DOHH2 (cell line): Measurements from ENCODE around the gene CSNK2A2.

Experiments
- H3F3A ChIP-seq: fragments of 200-600 bp; sonication (generic), shearing (Covaris generic); 2 replicates; pipeline ENCODE4 v1.6.0; 2016; ENCODE audit warnings: antibody characterized with exemption, mild to moderate bottlenecking; ENCODE audit not compliant: control insufficient read depth, insufficient read depth
- H3K27ac ChIP-seq: fragments of 200-600 bp; sonication (generic); 2 replicates; pipeline ENCODE4 v1.5.1; 2014; ENCODE audit warnings: low read depth, mild to moderate bottlenecking, low read length, moderate library complexity
- H3K27me3 ChIP-seq: fragments of 200-600 bp; sonication (generic); 2 replicates; pipeline ENCODE4 v1.6.1; 2014; ENCODE audit warnings: mild to moderate bottlenecking, low read length, mixed read lengths; ENCODE audit not compliant: control insufficient read depth
- H3K36me3 ChIP-seq: fragments of 200-600 bp; sonication (generic); 2 replicates; pipeline ENCODE4 v1.6.1; 2014; ENCODE audit warnings: mild to moderate bottlenecking, low read length, moderate library complexity, mixed read lengths; ENCODE audit not compliant: control insufficient read depth
- H3K4me1 ChIP-seq: fragments of 200-600 bp; sonication (generic); 2 replicates; pipeline ENCODE4 v1.6.1; 2014; ENCODE audit warnings: mild to moderate bottlenecking, low read length, mixed read lengths; ENCODE audit not compliant: control insufficient read depth
- H3K4me2 ChIP-seq: fragments of 200-600 bp; sonication (generic); 2 replicates; pipeline ENCODE4 v1.6.0; 2014; ENCODE audit warnings: mild to moderate bottlenecking, low read length, moderate library complexity
- H3K4me3 ChIP-seq: fragments of 200-600 bp; sonication (generic); 2 replicates; pipeline ENCODE4 v1.5.1; 2014; ENCODE audit warnings: mild to moderate bottlenecking, low read length, mixed read lengths
- H3K79me2 ChIP-seq: fragments of 200-600 bp; sonication (generic); 2 replicates; pipeline ENCODE4 v1.6.1; 2014; ENCODE audit warnings: mild to moderate bottlenecking, low read length, mixed read lengths; ENCODE audit not compliant: control insufficient read depth
- H3K9me2 ChIP-seq: fragments of 200-600 bp; sonication (generic); replicated peaks from 2 replicates; pipeline ENCODE4 v1.6.1; 2014; ENCODE audit warnings: mild to moderate bottlenecking, low read length, mixed read lengths; ENCODE audit not compliant: control insufficient read depth
- H3K9me3 ChIP-seq: fragments of 200-600 bp; sonication (generic); 2 replicates; pipeline ENCODE4 v1.6.1; 2014; ENCODE audit warnings: antibody characterized with exemption, low read length, mixed read lengths; ENCODE audit not compliant: control insufficient read depth, insufficient read depth
- H4K20me1 ChIP-seq: fragments of 200-600 bp; sonication (generic); 2 replicates; pipeline ENCODE4 v1.6.0; 2014; ENCODE audit warnings: low read depth, mild to moderate bottlenecking, antibody characterized with exemption, low read length, moderate library complexity; ENCODE audit not compliant: control insufficient read depth, insufficient read depth
- EZH2phosphoT487 ChIP-seq: fragments of 200-600 bp; sonication (generic); IDR thresholded peaks from 2 replicates; pipeline ENCODE4 v1.6.1; 2017; ENCODE audit warnings: borderline replicate concordance, mild to moderate bottlenecking, antibody characterized with exemption, low read length, moderate library complexity, mixed read lengths
- TF ChIP-seq, protein P1 (sequence below): fragments of 200-600 bp; sonication (generic); IDR thresholded peaks from one replicate; pipeline ENCODE4 v1.5.1; 2014; ENCODE audit warnings: antibody characterized with exemption, mild to moderate bottlenecking, low read depth, low read length; ENCODE audit not compliant: poor library complexity, severe bottlenecking

CSNK2A2 gene

DNA sequence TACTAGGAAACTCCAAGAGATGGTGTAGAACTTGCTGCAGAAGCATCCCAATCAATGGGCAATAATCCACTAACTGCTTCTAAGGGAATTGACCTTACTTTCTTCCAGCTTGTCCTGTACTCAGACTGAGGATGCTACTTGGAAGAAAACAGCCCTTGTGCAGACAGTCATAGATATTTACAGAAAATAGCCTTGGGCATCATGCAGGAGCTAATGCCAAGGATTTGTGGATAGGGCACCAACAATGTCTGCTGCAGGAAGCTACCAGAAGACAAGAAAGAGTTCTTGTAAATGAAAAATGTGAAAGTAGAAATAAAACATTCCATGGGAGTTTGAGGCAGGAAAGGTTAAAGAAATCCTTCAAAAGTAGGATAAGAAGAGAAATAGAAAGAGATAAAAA, 21.5 kb upstream of the CSNK2A2 start:
- Histone ChIP-seq H4K20me1 (no peaks in the 10 kb centered on the region), H3K27ac (no peak overlapping the region), H3F3A (no peaks in the 10 kb centered on the region), H3K79me2 (no peaks in the 10 kb centered on the region), H3K9me2 (no peaks in the 10 kb centered on the region), H3K4me2 (no peak overlapping the region), H3K9me3 (no peaks in the 10 kb centered on the region), H3K4me3 (no peak overlapping the region), H3K36me3 (no peaks in the 10 kb centered on the region), H3K4me1 (no peaks in the 10 kb centered on the region), H3K27me3 (peaks cover 22% of the 10 kb centered on the region)
- TF ChIP-seq, protein P1, sequence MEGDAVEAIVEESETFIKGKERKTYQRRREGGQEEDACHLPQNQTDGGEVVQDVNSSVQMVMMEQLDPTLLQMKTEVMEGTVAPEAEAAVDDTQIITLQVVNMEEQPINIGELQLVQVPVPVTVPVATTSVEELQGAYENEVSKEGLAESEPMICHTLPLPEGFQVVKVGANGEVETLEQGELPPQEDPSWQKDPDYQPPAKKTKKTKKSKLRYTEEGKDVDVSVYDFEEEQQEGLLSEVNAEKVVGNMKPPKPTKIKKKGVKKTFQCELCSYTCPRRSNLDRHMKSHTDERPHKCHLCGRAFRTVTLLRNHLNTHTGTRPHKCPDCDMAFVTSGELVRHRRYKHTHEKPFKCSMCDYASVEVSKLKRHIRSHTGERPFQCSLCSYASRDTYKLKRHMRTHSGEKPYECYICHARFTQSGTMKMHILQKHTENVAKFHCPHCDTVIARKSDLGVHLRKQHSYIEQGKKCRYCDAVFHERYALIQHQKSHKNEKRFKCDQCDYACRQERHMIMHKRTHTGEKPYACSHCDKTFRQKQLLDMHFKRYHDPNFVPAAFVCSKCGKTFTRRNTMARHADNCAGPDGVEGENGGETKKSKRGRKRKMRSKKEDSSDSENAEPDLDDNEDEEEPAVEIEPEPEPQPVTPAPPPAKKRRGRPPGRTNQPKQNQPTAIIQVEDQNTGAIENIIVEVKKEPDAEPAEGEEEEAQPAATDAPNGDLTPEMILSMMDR: no peak
- TF ChIP-seq EZH2phosphoT487: no peak

DNA sequence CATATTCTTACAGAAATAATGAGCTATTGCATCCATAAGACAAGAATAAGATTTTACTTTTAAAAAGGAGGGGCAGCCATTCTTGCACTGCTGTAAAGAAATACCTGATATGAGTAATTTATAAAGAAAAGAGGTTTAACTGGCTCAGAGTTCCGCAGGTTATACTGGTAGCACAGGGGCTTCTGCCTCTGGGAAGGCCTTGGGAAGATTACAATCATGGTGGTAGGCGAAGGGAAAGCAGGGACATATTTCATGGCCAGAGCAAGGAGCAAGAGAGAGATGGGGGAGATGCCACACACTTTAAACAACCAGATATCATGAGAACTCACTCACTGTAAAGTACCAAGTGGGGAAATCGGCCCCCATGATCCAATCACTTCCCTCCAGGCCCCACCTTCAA, 20.9 kb upstream of the CSNK2A2 start:
- Histone ChIP-seq H3K27ac (no peak overlapping the region), H4K20me1 (no peaks in the 10 kb centered on the region), H3K9me2 (no peaks in the 10 kb centered on the region), H3K27me3 (peaks cover 25% of the 10 kb centered on the region), H3F3A (no peaks in the 10 kb centered on the region), H3K4me1 (no peaks in the 10 kb centered on the region), H3K9me3 (no peaks in the 10 kb centered on the region), H3K4me3 (no peak overlapping the region), H3K79me2 (no peaks in the 10 kb centered on the region), H3K36me3 (no peaks in the 10 kb centered on the region), H3K4me2 (no peak overlapping the region)
- TF ChIP-seq, protein P1: no peak
- no peak for TF ChIP-seq EZH2phosphoT487

DNA sequence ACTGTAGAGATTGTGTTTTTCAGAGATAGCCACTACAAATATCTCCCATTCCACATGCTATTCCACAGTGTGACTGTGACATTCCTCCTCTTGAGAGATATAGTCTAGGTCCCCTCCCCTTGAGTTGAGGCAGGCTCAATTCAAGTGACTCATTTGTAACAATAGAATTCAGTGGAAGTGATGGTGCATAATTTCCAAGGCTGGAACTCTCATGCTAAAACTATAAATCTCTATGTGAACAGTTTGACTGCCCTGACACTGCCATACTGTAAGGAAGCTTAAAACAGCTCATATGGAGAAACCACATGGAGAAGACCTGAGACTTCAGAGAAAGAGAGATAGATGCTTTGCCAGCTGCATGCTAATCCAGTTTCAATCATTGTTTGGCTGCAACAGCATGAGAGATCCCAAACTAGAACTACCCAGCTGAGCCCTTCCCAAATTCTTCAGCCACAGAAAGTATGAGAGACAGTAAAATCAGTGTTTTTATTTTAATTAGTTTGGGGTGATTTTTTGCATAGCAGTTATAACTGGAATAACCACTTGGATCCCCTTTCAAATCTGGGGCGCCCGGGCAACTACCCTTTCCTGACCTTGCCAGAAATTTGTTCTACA, 19.5 kb upstream of the CSNK2A2 start:
- Histone ChIP-seq H3K4me3 (no peak overlapping the region), H3K9me2 (no peaks in the 10 kb centered on the region), H4K20me1 (no peaks in the 10 kb centered on the region), H3K27ac (no peak overlapping the region), H3K4me2 (no peak overlapping the region), H3F3A (no peaks in the 10 kb centered on the region), H3K9me3 (no peaks in the 10 kb centered on the region), H3K36me3 (no peaks in the 10 kb centered on the region), H3K4me1 (peaks cover 3% of the 10 kb centered on the region; the same call in 1 of the 2 replicates), H3K27me3 (peaks cover 25% of the 10 kb centered on the region), H3K79me2 (no peaks in the 10 kb centered on the region)
- TF ChIP-seq, protein P1: no peak
- TF ChIP-seq EZH2phosphoT487: no peak
